K562 (cell line): Measurements from ENCODE around the gene CACNG7. TPM values are rescaled to one million over a fixed set of nuclear protein-coding genes. Genes with fewer than 3 reads are reported as not detected.

Experiments used
- ATAC-seq: fragments of 200-7000 bp; cut with Tn5 transposase; 3 replicates; pipeline ENCODE4 v1.9.1; 2020; ENCODE audit warnings: moderate library complexity
- BruUV-seq: library from RNA; stranded (reverse); fragments of 400-500 nt; replicated peaks from 2 replicates; lab custom pipeline; 2021; lab: Mats Ljungman, UMichigan
- CTCF ChIA-PET: fragments of 300-600 bp; formaldehyde crosslinking; extraction: SDS; loops from one replicate; lab custom pipeline; 2021; ENCODE audit warnings: low intra/inter-chr PET ratio; lab: Yijun Ruan, JAX
- POLR2A ChIA-PET: fragments of 300-600, 350-650 bp; sonication (Branson Sonifier 250); formaldehyde crosslinking; extraction: SDS; loops from one replicate; lab custom pipeline; 2021; ENCODE audit warnings: antibody characterized with exemption, inconsistent platforms; lab: Yijun Ruan, JAX
- DNase-seq, 4 experiments: peaks; one replicate each; pipeline versions ENCODE4 v3.0.0 to v3.0.0-alpha.2; 2011 to 2018; ENCODE audit warnings: low spot score in 3 of 4, mixed read lengths in 3 of 4; ENCODE audit errors: extremely low read depth in 1 of 4
- FAIRE-seq: peaks from 2 replicates; lab custom pipeline; 2011; peaks lifted over from hg19 to GRCh38; lab: Jason Lieb, UNC
- H2AFZ ChIP-seq: 2 replicates; pipeline ENCODE4 v1.6.0; 2011; ENCODE audit warnings: low read depth, low read length, control low read depth, inconsistent platforms
- H3K27ac ChIP-seq: fragments of 200-600 bp; 3 replicates; pipeline ENCODE4 v1.8.0; 2011; ENCODE audit warnings: low read depth, mild to moderate bottlenecking, control low read depth, inconsistent platforms, low read length, moderate library complexity, mixed read lengths; ENCODE audit errors: extremely low read depth
- H3K27me3 ChIP-seq, 2 experiments: fragments of 300-600 bp in 1 of 2; 2 replicates in 1 of 2; 3 replicates in 1 of 2; pipeline versions ENCODE4 v1.6.0 to v1.8.0; 2011; ENCODE audit warnings: inconsistent platforms in 2 of 2, low read length in 2 of 2, mild to moderate bottlenecking in 1 of 2, mixed read lengths in 1 of 2, moderate library complexity in 1 of 2; ENCODE audit not compliant: control insufficient read depth in 2 of 2, insufficient read depth in 2 of 2
- H3K36me3 ChIP-seq: fragments of 300-600 bp; 3 replicates; pipeline ENCODE4 v1.8.0; 2011; ENCODE audit warnings: mild to moderate bottlenecking, low read length, inconsistent platforms; ENCODE audit not compliant: control insufficient read depth, insufficient read depth
- H3K4me1 ChIP-seq, 2 experiments: fragments of 200-600 bp in 1 of 2; replicated peaks in 1 of 2; 2 replicates in 1 of 2; 3 replicates in 1 of 2; pipeline versions ENCODE4 v1.5.1 to v1.8.0; 2011; ENCODE audit warnings: inconsistent platforms in 2 of 2, low read length in 2 of 2, mild to moderate bottlenecking in 1 of 2, mixed read lengths in 1 of 2, moderate library complexity in 1 of 2; ENCODE audit not compliant: control insufficient read depth in 2 of 2, insufficient read depth in 2 of 2
- H3K4me2 ChIP-seq: 2 replicates; pipeline ENCODE4 v1.6.1; 2011; ENCODE audit warnings: low read length, control low read depth, inconsistent platforms, mixed read lengths; ENCODE audit not compliant: insufficient read depth
- H3K4me3 ChIP-seq: fragments of 200-600 bp; sonication (generic), shearing (Covaris generic); 2 replicates; pipeline ENCODE4 v1.5.1; 2016; ENCODE audit warnings: control low read depth, inconsistent platforms
- H3K79me2 ChIP-seq: fragments of 200-600 bp; 3 replicates; pipeline ENCODE4 v1.8.0; 2011; ENCODE audit warnings: low read length, inconsistent platforms; ENCODE audit not compliant: control insufficient read depth, insufficient read depth
- H3K9ac ChIP-seq, 2 experiments: 2 replicates each; pipeline versions ENCODE4 v1.6.0 to v1.6.1; 2011; ENCODE audit warnings: low read depth in 2 of 2, low read length in 2 of 2, control low read depth in 1 of 2, inconsistent platforms in 1 of 2, mild to moderate bottlenecking in 1 of 2, mixed read lengths in 1 of 2; ENCODE audit not compliant: insufficient read depth in 1 of 2
- H3K9me1 ChIP-seq: one replicate; pipeline ENCODE4 v1.6.0; 2011; ENCODE audit warnings: inconsistent platforms, mild to moderate bottlenecking, low read length, moderate library complexity; ENCODE audit not compliant: control insufficient read depth, insufficient read depth
- H3K9me3 ChIP-seq: replicated peaks from 2 replicates; pipeline ENCODE4 v1.5.1; 2011; ENCODE audit warnings: low read depth, low read length, inconsistent platforms; ENCODE audit not compliant: control insufficient read depth, insufficient read depth
- H4K20me1 ChIP-seq: replicated peaks from 2 replicates; pipeline ENCODE4 v1.6.1; 2011; ENCODE audit warnings: low read length, inconsistent platforms, mixed read lengths; ENCODE audit not compliant: control insufficient read depth, insufficient read depth
- HIVEP1 ChIP-seq: fragments of 250-450 bp; sonication (Bioruptor Pico); IDR thresholded peaks from 2 replicates; pipeline ENCODE4 v1.4.0; 2020; ENCODE audit warnings: mild to moderate bottlenecking
- RFX1 ChIP-seq: fragments of 450-650 bp; IDR thresholded peaks from 2 replicates; pipeline ENCODE4 v1.6.1; 2016; ENCODE audit warnings: mild to moderate bottlenecking, moderate library complexity
- SIX5 ChIP-seq, 2 experiments: IDR thresholded peaks; 2 replicates each; pipeline ENCODE4 v1.6.1; 2011; ENCODE audit warnings: low read length in 2 of 2, borderline replicate concordance in 1 of 2, low read depth in 1 of 2, mild to moderate bottlenecking in 1 of 2, moderate library complexity in 1 of 2; ENCODE audit not compliant: insufficient read depth in 1 of 2
- ZFP1 ChIP-seq: fragments of 450-650 bp; formaldehyde crosslinking; IDR thresholded peaks from 2 replicates; pipeline ENCODE4 v1.4.0; 2020; ENCODE audit warnings: mild to moderate bottlenecking, mixed read lengths
- WGBS: fragments of 100-300 bp; shearing (Covaris generic); methylation state at CpG from one replicate; pipeline ENCODE4 v1.1.6; 2016; ENCODE audit warnings: low coverage, mixed read lengths; ENCODE audit not compliant: insufficient coverage; ENCODE audit errors: missing lambda C conversion rate; 5-methylcytosine and 5-hydroxymethylcytosine counted together
- in situ Hi-C: fragments of 300-500 bp; cut with MboI; formaldehyde crosslinking; loops from 4 replicates; pipeline ENCODE4 v1.15.0; 2018; ENCODE audit warnings: inconsistent platforms, mixed read lengths
- intact Hi-C: fragments of 100-400 bp; cut with micrococcal nuclease; formaldehyde crosslinking; loops from 2 replicates; pipeline ENCODE4 v1.14.2; 2022
- polyA plus RNA-seq, 8 experiments: library from polyadenylated mRNA; depleted of rRNA in 4 of 8; stranded (reverse) in 5 of 8; unstranded in 3 of 8; fragments of >200 nt; fragmentation: Nextera tagmentation in 2 of 8; fragmentation: Illumina TruSeq in 1 of 8; extraction: Ambion mirVana in 2 of 8; extraction: Trizol in 1 of 8; gene quantifications; 2 replicates each; pipeline versions ENCODE4 v1.2.1 to v1.2.3, GENCODE V29; 2011 to 2014; ENCODE audit warnings: inconsistent platforms in 1 of 8, missing spikeins in 1 of 8
- total RNA-seq, 7 experiments: library from RNA; depleted of rRNA in 6 of 7; stranded (reverse); fragments of >200 nt in 6 of 7; fragmentation: Illumina TruSeq in 2 of 7; extraction: Trizol in 2 of 7; gene quantifications; 2 replicates each; pipeline versions ENCODE4 v1.2.1 to v1.2.3, GENCODE V29; 2011 to 2021; ENCODE audit warnings: low replicate concordance in 1 of 7
- TF ChIP-seq, protein P1 (sequence below): fragments of 450-650 bp; IDR thresholded peaks from 2 replicates; pipeline ENCODE4 v1.6.1; 2016
- TF ChIP-seq, protein P2 (sequence below): sonication (generic); formaldehyde crosslinking; IDR thresholded peaks from 2 replicates; pipeline ENCODE4 v1.8.1; 2023; ENCODE audit warnings: mild to moderate bottlenecking, missing genetic modification reagents

CACNG7 gene
- total and polyA plus RNA-seq, 9 of the 15 experiments (the other 6 are each of a cell fraction or from before 2014, with no cell fraction given), result not detected

DNA sequence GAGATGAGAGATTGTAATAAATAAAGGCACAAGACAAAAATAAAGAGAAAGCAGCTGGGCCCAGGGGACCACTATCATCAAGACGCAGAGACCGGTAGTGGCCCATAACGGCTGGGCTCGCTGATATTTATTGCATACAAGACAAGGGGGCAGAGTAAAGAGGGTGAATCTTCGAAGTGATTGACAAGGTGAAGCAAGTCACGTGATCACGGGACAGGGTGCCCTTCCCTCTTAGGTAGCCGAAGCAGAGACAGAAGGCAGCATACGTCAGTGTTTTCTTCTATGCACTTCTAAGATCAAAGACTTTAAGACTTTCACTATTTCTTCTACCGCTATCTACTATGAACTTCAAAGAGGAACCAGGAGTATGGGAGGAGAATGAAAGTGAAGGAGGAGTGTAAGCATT lies 31.7 kb upstream of the CACNG7 start (continued):
- TF ChIP-seq SIX5 (IDR thresholded peaks at IDR 0.05; ENCODE audit: borderline replicate concordance in 1 of 2, insufficient read depth in 1 of 2, low read depth in 1 of 2, low read length in 2 of 2) (no peak), HIVEP1 (CRISPR knock-in tag) (no peak), RFX1 (no peak)
- TF ChIP-seq, protein P1, sequence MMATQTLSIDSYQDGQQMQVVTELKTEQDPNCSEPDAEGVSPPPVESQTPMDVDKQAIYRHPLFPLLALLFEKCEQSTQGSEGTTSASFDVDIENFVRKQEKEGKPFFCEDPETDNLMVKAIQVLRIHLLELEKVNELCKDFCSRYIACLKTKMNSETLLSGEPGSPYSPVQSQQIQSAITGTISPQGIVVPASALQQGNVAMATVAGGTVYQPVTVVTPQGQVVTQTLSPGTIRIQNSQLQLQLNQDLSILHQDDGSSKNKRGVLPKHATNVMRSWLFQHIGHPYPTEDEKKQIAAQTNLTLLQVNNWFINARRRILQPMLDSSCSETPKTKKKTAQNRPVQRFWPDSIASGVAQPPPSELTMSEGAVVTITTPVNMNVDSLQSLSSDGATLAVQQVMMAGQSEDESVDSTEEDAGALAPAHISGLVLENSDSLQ, result peak; percentile 79

DNA sequence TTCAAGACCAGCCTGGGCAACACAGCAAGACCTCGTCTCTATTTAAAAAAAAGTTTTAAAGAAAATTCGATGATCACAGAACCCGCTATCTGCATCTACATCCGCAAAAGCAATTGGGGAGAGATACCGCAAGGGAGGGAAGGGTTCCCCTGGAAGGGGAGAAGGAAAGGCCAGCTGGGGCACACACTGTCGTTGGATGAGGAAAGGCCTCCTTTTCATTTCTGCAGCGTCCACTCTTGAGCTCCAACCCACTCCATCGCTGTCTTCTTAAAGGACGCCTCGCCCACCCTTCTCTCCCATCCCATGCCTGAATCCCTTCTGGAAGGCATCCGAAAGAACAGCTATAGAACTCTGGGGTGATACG lies 30.3 kb upstream of the CACNG7 start:
- Histone ChIP-seq H3K27me3 (peaks cover 3 to 6% of the 10 kb centered on the region in 2 experiments; a peak in 3 of 5 replicates), H3K27ac (no peak overlapping the region), H2AFZ (peak overlapping the region; percentile 94), H3K9me1 (no peaks in the 10 kb centered on the region), H3K79me2 (peaks cover under 1% of the 10 kb centered on the region; the same call in 1 of the 3 replicates), H3K4me2 (peak overlapping the region; percentile 83), H4K20me1 (0 out of 2 replicates have a peak, but pooled peaks cover 5% of the 10 kb centered on the region), H3K9me3 (no peaks in the 10 kb centered on the region), H3K9ac (peak overlapping the region; percentile 48 to 85; a peak in 3 of 4 replicates), H3K4me1 (peaks cover 0 to 43% of the 10 kb centered on the region in 2 experiments; a peak in 3 of 5 replicates), H3K36me3 (peaks cover 22% of the 10 kb centered on the region; the same call in 2 of the 3 replicates), H3K4me3 (peak overlapping the region; percentile 38)
- in situ Hi-C loops, result no loop called here
- ATAC-seq (no peak), DNase-seq (no peak), FAIRE-seq (no peak)
- TF ChIP-seq ZFP1 (CRISPR knock-in tag), result no peak
- TF ChIP-seq, protein P2, sequence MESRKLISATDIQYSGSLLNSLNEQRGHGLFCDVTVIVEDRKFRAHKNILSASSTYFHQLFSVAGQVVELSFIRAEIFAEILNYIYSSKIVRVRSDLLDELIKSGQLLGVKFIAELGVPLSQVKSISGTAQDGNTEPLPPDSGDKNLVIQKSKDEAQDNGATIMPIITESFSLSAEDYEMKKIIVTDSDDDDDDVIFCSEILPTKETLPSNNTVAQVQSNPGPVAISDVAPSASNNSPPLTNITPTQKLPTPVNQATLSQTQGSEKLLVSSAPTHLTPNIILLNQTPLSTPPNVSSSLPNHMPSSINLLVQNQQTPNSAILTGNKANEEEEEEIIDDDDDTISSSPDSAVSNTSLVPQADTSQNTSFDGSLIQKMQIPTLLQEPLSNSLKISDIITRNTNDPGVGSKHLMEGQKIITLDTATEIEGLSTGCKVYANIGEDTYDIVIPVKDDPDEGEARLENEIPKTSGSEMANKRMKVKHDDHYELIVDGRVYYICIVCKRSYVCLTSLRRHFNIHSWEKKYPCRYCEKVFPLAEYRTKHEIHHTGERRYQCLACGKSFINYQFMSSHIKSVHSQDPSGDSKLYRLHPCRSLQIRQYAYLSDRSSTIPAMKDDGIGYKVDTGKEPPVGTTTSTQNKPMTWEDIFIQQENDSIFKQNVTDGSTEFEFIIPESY, result peak; percentile 44; the same call in 1 of the 2 replicates
- BruUV-seq, result no TSS peak
- ChIA-PET CTCF (no interaction called here), POLR2A (interaction anchor here (0.8 to 4.3 kb wide), 2 partner anchors 8 to 11 kb away, joined by 3 to 27 read pairs; partner anchors contain the start of gene MYADM)
- intact Hi-C loops, result no loop called here
- 61% methylated on average over 11 of the region's 12 CpGs for WGBS
